AG04450 (cell line): ENCODE results near the gene DUSP1. TPM values are rescaled to one million over a fixed set of nuclear protein-coding genes. Genes with fewer than 3 reads are reported as not detected.

Experiments
- CTCF ChIA-PET: fragments of 300-600, 350-600 bp; formaldehyde crosslinking; extraction: SDS; loops from one replicate; lab custom pipeline; 2022; ENCODE audit warnings: antibody characterized with exemption, inconsistent platforms; lab: Charles Lee
- POLR2A ChIA-PET: fragments of 350-600 bp; formaldehyde crosslinking; extraction: SDS; loops from one replicate; lab custom pipeline; 2021; ENCODE audit warnings: antibody characterized with exemption, inconsistent platforms; lab: Yijun Ruan, JAX
- DNase-seq: peaks from one replicate; pipeline ENCODE4 v3.0.0-alpha.2; 2011; ENCODE audit warnings: low read depth, low spot score
- H3K27ac ChIP-seq: one replicate; pipeline ENCODE4 v1.5.1; 2012; ENCODE audit warnings: low read depth, low read length, control low read depth
- H3K27me3 ChIP-seq: one replicate; pipeline ENCODE4 v1.6.0; 2012; ENCODE audit warnings: low read length; ENCODE audit not compliant: control insufficient read depth, insufficient read depth
- H3K4me3 ChIP-seq: 2 replicates; pipeline ENCODE4 v1.5.1; 2011; ENCODE audit warnings: mild to moderate bottlenecking, low read depth, low read length, control low read depth
- H3K9me3 ChIP-seq: 2 replicates; pipeline ENCODE4 v1.5.1; 2012; ENCODE audit warnings: low read length; ENCODE audit not compliant: control insufficient read depth, insufficient read depth
- CTCF ChIP-seq: IDR thresholded peaks from 2 replicates; pipeline ENCODE4 v1.5.1; 2011; ENCODE audit warnings: low read depth, low read length, control low read depth, inconsistent platforms
- polyA plus RNA-seq: library from polyadenylated mRNA; depleted of rRNA; stranded (reverse); fragments of >200 nt; gene quantifications from 2 replicates; pipeline ENCODE4 v1.2.3, GENCODE V29; 2011

The DUSP1 gene
- polyA plus RNA-seq, 1 experiment = 98.8 TPM

- ChIA-PET POLR2A (interaction anchor here (1.2 to 5.7 kb wide), 3 partner anchors 17 to 60 kb away, joined by 3 to 104 read pairs (median 5); partner anchors contain the start of gene DUSP1), CTCF (interaction anchor here (1.5 to 2.3 kb wide), 2 partner anchors 27 to 134 kb away, joined by 4 to 8 read pairs; no protein-coding TSS in a partner anchor)
- no peak for TF ChIP-seq CTCF
- peak overlapping the region; percentile 86 for H3K27ac ChIP-seq
- H3K27me3 ChIP-seq = no peaks in the 10 kb centered on the region
- H3K4me3 ChIP-seq = no peak overlapping the region
- DNase-seq = no peak
- H3K9me3 ChIP-seq = peaks cover 9% of the 10 kb centered on the region; the same call in 1 of the 2 replicates
Observed at GRCh38 chr5:172798422-172799215, 27.6 kb upstream of the DUSP1 start.

GRCh38 chr5:172797771-172798191, 26.8 kb upstream of the DUSP1 start:
- peak overlapping the region; percentile 66 for H3K27ac ChIP-seq
- ChIA-PET POLR2A (interaction anchor here (0.6 to 5.7 kb wide), 4 partner anchors 18 to 61 kb away, joined by 3 to 104 read pairs (median 4); partner anchors contain the start of gene DUSP1), CTCF (interaction anchor here (1.5 to 2.3 kb wide), 2 partner anchors 26 to 134 kb away, joined by 4 to 8 read pairs; no protein-coding TSS in a partner anchor)
- peaks cover 10% of the 10 kb centered on the region; the same call in 1 of the 2 replicates for H3K9me3 ChIP-seq
- TF ChIP-seq CTCF = no peak
- no peak for DNase-seq
- H3K27me3 ChIP-seq = no peaks in the 10 kb centered on the region
- no peak overlapping the region for H3K4me3 ChIP-seq

GRCh38 chr5:172796306-172796705, 25.3 kb upstream of the DUSP1 start:
- CTCF ChIA-PET = interaction anchor here (1.3 kb wide), 1 partner anchor 24 kb away, joined by 6 read pairs; no protein-coding TSS in a partner anchor
- H3K4me3 ChIP-seq = no peak overlapping the region
- H3K9me3 ChIP-seq = peaks cover 10% of the 10 kb centered on the region; the same call in 1 of the 2 replicates
- POLR2A ChIA-PET = interaction anchor here (1.3 to 3.6 kb wide), 2 partner anchors 25 to 30 kb away, joined by 8 to 61 read pairs; partner anchors contain the start of gene DUSP1
- no peak for DNase-seq
- TF ChIP-seq CTCF = no peak
- H3K27ac ChIP-seq = peak overlapping the region; percentile 39
- no peaks in the 10 kb centered on the region for H3K27me3 ChIP-seq

GRCh38 chr5:172795318-172795977, 24.5 kb upstream of the DUSP1 start:
- 0 out of 2 replicates have a peak, but pooled peaks have one; percentile 8 for TF ChIP-seq CTCF
- ChIA-PET CTCF (interaction anchor here (1.3 to 1.7 kb wide), 3 partner anchors 23 to 80 kb away, joined by 3 to 6 read pairs (median 4); no protein-coding TSS in a partner anchor), POLR2A (interaction anchor here (0.7 to 3.6 kb wide), 3 partner anchors 24 to 62 kb away, joined by 4 to 61 read pairs (median 8); partner anchors contain the start of gene DUSP1)
- peak; percentile 97 for DNase-seq
- Histone ChIP-seq H3K4me3 (no peak overlapping the region), H3K27me3 (no peaks in the 10 kb centered on the region), H3K27ac (peak overlapping the region; percentile 97), H3K9me3 (peaks cover 10% of the 10 kb centered on the region; the same call in 1 of the 2 replicates)
